NCI-H1092 (cell line): ENCODE data around the gene NRG3.

Source experiments
- DNase-seq: peaks from one replicate; lab custom pipeline; 2025; lab: John Stamatoyannopoulos, UW

NRG3 gene

DNA sequence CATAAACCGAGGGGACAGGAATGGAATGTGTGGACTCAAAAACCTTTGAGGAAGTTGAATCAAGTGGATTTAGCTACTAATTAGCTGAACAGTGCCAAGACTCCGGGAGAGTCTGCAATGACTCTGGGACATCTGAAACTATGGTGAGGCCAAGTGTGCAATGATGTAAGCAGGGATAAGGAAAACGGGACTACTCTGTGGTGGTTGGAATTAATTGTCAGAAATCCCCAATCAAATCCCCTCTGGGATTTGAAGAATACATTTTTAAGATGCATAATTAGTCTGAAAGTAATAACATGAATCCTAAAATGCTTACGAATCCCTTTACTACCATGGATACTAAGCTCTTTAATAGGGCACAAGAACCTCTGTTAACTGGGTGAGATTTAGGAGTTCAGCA, 602.8 kb downstream of the NRG3 start:
- no peak for DNase-seq

DNA sequence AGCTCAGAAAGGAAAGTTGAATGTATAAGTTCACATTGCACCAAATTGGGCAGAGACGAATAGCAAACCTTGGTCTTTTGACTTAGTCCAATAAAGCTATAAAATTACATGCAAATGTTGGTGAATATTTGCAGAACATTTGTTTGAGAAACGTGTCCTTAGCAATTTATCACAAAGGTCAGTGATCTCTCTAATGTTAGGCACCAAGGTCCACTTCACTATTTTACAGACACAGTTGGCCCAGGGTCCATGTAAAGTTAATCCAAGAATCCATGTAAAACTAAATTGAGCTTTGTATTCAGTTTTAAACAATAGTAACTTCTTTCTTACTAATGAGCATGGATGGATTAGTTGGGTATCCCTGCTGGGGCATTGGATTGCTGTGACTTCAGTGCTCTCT, 617.7 kb downstream of the NRG3 start:
- DNase-seq = no peak

DNA sequence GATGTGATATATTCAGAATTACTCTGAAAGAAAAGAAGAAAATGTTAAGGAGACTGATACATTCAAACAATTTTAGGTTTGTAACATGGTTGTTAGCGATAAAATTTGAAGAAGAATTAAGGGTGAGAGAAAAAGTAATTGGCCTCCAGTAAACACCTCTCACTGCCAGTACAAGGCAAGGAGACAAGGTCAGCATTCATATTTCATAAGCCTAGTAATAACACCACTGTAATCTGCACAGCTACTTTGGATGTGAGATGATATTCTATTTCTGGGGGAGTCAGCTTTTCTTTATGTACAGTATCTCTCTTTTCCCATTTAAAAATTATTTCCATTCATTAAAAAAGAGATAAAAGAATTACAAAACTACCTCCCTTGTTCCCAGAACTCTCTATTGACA, 621.1 kb downstream of the NRG3 start:
- no peak for DNase-seq

DNA sequence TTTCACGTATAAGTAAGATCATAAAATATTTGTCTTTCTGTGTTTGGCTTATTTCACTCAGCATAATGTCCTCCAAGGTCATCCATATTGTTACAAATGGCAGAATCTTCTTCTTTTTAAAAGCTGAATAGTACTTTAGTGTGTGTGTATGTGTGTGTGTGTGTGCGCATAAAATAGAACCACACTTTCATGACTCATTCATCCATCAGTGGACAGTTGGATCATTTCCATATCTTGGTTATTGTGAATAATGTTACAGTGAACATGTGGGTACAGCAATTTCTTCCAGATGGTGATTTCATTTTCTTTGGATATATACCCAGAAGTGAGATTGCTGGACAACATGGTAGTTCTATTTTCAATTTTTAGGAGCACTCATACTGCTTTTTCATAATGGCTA, 622.4 kb downstream of the NRG3 start:
- DNase-seq = no peak

DNA sequence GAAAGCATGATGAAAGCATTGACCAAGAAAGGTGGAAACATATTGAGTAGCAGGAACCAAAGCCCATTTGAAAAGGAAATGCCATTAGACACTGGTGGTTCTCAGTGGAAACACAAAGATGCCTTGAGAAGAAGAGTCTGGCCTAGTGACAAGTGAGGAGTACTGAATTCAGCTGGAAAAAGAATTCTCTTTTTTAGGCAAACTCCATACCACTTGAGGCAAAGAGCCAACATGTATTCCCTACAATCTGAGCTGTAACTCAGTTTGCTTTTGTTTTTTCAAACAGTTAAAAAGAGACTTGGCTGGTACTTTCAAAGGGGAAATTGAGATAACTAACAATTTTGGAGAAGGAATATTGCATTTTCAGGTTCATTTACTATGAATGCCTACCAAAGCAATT, 624.0 kb downstream of the NRG3 start:
- DNase-seq = no peak

DNA sequence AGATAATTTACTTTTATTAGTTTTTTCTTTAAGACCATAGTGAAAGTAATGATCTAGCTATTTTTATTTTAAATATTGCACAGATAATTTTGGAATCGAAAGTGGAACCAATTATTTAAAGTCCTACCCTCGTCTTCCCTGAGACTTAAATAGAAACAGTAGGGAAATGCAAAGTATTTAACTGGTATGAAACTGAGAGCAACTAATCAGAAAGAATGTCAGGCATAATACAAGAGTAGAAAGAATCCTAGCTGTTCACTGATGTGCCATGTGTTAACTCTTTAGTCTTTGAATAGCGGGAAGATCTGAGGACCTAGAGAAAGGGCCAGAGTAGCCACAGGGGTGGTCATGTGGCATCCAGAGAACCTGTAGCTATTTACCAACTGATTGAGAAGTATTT, 630.0 kb downstream of the NRG3 start:
- no peak for DNase-seq

DNA sequence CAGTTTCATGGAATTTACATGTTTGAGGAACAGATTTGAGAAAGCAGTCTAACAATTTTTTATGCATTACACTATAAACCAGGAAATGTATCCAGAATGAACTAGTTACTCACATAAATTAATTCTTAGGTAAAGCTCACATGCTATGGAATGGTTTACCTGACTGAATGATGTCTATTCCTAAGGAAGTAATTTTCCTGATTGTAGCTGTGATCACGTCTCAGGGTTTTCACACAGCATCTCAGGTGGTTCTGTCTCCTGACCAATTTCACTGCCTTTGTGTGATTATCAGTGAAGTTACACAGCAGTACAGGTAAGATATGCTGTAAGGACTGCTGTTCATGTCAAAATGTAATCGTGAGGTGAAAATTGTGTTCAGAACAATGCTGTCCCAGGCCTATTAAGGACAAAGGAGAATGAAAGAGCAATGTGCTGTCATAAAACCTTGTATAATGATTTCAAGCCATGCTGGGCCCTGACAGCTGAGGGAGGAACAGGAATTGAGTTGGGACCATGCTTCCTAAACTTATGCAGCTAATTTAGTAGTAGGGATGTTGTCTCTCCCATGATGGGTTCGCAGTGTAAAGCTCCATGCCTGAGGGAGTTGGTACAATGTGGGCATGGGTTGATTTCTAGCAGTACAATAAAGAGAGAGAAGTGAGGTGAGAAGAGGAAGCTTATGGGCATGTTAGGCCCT, 631.8 kb downstream of the NRG3 start:
- DNase-seq = no peak

DNA sequence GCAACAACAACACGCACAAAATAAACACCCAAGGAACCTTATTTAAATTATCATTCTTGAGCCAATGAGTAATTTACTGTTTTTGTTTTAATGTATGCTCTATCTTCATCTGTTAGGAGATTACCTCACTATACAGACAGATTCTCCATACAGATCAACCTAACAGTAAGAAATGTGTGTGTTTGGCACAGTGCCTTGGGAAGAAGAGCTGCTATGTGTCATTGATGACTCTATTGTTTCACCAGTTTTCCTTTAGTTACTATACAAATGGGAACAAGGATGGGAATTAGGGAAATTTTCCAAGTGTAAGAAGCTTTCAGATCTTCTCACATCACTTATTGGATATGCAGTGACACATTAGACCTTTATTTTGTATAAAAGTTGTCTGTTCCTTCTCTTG, 640.3 kb downstream of the NRG3 start:
- no peak for DNase-seq

DNA sequence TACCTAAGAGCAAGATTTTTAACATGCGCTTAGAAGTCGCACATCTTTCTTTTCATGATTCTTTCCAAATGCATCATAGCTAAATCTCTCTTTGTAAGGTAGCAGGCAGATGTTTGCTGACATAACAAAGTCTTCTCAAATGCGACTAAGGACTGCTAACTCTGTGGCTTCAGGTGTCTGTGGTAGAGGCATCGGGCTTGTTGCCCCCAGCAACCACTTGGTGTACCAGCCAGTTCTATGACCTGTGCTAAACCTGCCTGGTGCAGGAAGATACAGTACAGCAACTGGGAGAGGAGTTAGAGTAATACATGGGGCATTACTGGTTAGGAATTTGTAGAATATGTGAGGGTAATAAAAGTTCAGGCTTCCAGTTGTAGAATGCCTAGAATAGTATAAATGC, 654.1 kb downstream of the NRG3 start:
- no peak for DNase-seq

DNA sequence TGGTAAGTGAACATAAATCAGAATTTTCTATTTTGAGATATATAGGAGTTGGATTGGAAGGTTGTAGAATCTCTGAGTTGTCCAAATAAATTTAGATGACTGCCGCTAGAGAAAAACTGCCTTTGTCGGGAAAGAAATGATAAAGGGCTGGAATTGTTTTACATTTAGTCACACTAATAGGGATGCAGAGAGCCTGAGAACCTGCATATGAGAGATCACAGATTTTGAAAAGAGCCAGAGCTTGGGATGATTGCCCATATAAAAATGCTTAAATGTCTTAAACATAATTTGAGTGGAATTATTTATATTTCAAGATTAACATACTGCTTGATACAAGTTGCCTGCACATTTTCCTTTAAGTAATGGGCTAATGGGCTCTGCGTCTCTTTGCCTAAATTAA, 660.5 kb downstream of the NRG3 start:
- DNase-seq = no peak

DNA sequence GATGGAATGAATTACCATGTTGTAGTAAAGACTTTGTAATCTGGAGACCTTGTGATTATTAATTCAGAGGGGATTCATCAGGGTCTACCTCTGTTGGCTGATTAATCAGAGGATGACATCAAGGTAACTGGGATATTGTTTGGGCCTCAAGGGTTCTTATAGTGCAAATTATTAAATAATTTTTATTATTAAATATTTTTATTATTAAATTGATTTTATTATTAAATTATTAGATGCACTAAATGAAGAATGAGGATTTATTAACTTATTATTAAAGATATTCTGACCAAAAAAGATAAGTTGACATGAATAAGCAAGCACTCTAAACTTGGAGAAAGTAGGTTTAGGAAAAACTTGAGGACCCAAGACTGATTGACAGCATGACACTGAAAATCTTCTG, 661.7 kb downstream of the NRG3 start:
- no peak for DNase-seq

DNA sequence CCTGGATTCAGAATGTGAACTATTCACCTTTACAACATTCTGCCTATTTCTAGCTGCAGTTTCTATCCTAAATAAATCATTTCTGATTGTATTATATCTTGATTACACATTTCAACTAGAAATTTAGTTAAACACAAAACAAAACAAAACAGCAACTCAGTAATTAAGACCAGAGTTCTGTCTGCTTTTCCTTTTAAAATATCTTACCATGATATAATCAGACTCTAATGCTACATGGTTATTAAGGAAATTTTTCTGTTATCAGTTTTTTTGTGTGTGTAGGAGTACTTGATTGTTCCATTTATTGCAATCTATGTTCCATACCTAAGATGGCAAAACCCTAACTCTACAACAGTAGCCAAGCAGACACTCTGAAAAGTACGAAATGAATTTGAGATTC, 663.3 kb downstream of the NRG3 start:
- DNase-seq = no peak

DNA sequence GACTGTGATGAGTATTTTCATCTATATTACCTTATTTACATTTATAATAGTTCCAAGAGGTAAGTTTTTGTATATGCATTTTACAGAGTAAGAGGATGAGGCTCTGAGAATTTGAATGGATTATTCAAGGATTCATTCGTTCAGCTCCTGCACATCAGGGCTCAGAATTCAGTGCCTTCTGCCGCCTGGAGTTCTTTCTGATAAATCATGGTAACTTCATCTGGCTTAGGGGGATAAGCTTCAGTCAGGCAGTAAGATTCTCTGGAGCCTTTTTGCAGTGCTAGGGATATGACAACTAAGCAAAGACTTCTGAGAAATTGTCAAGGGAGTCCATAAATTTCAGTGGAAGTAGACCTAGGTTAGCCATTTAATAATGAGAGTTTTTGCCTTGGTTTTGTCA, 668.6 kb downstream of the NRG3 start:
- no peak for DNase-seq

DNA sequence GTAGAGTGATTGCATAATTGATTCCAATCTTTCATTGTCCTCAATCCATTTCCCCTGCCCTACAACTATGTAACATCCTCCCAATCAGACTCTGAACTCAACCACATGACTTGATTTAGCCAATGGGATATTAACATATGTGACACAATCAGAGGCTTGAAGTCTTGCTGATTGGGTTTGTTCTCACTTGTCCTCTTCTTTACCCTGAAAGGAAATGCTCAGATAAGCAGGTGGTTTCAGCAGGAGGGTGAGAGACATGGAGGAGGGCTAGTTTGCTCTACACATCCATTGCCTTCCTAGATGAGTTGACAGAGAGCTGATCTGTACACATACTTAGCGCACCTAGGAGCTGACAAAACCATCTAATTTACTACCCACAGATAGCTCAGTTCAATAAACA, 669.4 kb downstream of the NRG3 start:
- DNase-seq = no peak

DNA sequence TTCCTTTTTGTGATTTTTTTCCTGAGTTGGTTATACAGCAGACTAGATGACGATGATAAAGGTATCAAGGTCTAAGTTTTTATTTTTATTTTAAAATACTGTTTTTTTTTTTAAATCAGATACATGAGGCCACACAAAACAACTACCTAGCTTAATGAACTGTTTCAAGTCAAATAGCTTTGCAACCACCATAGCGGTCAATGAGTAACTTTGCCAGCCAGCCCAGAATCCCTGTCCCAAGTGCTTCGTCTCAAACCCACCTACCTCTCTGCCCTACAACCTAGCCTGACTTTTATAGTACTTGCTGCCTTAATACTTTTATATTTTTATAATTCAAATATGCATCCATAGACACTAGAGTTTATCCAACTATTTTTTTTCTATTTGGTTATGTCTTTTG, 676.5 kb downstream of the NRG3 start:
- no peak for DNase-seq

DNA sequence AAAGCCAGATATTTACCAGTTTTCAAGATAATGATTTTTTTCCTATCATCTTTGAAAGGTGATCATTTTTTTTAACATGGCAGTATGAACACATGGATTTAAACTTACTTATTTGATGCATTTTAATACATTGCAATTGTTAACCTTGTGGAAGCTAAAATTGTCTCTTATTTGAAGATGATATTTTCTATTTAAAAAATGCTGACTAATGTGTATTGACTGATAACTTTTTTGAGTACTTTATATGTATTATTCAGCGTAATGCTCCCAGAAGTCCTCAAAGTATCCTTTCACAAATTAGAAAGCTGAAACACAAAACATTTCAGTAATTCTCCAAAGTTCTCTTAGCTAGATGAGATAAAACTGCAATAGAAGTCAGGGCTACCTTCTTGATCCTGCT, 677.3 kb downstream of the NRG3 start:
- no peak for DNase-seq

DNA sequence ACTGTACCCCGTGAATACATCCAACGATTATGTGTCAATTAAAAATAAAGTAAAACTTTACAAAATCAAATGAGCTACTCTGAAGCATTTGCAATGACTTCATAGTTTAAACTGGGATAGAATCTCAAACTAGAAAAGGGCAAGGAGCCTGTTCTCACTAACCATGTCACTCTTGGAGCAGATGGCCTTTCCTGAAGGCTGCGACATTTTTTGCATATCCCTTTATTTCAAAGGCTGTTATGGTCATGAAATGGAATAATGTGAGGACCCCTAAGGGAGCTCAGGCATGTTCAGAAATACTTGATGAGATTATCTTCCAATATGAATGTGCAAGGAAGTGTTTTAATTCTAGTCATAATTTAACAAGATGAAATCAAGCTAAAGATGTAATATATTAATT, 679.4 kb downstream of the NRG3 start:
- no peak for DNase-seq

DNA sequence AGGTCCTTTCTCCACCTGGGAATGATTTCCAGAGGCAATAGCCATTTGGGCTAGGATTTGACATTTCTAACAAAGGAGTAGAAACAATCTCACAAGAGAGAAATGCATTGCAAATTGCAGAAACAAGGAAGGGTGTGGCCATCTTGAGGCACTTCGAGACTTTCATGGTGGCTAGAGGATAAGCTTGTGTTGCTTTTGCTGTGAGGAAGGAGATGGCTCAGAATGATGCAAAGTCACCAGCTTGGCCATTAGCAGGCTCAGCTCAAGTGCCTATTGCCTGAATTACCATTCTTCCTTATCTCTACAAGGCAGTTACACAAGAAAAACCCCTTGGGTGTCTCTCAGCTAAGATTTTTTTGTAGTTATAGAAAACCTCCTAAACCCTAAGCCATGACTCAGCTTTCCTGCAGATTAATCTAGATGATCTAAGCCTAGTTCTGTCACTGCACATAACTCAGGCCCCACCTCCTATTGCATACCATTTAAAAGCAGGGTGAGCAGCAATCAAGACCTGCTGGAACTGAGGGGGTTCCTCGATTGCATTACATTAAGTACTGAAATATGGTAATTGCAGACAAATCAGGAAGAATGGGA, 683.1 kb downstream of the NRG3 start:
- no peak for DNase-seq

DNA sequence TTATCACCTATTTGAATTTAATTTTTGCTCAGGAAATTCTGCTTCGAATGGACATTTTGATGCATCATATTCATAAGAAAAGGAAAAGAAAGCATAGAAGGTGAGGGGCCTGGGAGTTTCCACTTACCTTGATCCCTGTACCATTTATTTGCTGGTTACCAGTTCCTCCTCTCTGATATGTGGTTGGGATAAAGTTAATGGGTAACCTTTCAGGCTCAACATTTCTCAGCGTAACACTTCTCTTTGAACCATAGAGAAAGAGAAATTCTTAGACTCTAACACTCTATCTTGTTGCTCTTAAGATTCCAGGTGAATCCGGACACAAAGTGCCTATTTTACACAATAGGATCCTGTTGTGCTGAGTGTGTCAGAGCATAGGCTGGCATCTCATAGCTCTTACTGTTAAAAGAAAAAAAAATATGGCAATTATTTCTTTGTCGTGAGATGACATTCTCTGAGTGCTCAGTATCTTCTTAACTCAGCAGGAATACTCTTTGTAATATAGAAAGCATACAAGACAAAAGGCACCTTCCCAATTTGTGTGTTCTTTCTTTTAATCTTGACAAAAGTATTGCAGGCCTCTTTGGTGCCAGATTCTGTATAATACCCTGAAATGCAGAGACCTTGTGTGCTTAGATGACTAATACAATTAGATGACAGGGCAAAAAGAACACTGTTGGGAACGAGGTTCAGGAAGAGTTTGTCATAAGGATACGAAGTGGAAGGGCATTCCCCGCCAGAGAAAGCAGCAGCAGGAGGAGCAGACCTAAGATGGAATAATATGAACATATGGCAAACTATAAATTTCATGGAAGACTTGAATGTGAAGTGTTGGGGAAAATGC, 689.6 kb downstream of the NRG3 start:
- DNase-seq = no peak

DNA sequence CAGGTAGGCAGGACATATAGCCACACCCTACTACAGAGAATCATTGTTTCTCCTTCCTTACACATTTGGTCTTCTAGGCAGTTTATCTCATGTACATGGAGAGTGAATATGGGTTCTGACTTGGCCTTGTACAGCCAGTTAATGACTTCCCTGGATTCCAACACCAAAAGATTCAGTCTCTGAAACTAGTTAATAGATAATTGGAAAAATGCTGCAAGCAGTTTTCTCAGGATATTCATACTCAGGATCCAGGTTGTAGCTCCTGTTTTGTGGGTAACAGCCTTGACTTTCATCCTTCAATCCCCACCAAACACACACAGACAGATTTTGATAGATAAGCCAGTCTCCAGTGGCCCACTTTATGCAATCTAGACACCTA, 690.2 kb downstream of the NRG3 start:
- DNase-seq = no peak

DNA sequence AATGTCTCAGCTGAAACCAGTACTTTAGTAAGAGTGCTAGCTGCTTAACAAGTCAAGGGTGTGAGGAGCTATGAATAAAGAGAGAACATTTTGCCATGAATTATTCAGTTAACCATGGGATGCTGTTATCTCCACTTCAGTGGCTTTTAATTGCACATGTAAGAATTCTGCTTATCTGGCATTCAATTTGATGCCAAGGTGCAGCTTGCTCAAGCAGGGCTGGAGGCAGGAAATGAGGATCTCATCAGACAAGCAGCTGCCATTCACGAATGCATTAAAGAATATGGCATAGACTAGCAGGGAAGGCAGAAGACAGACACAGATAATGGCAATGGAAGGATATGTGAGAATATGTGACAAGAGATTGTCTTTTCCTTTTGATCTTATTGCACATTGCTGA, 697.8 kb downstream of the NRG3 start:
- DNase-seq = no peak

DNA sequence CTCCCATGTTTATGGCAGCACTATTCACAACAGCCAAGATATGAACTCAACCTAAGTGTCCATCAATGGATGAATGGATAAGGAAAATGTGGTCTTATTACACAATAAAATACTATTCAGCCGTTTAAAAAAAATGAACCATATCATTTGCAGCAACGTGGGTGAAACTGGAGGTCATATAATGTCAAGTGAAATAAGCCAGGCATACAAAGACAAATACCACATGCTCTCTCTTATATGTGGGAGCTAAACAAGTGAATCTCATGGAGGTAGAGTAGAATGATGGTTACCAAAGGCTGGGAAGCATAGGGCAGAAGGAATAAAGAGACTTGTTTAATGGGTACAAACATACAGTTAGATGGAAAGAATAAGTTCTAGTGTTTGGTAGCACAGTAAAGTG, 699.1 kb downstream of the NRG3 start:
- DNase-seq = no peak

DNA sequence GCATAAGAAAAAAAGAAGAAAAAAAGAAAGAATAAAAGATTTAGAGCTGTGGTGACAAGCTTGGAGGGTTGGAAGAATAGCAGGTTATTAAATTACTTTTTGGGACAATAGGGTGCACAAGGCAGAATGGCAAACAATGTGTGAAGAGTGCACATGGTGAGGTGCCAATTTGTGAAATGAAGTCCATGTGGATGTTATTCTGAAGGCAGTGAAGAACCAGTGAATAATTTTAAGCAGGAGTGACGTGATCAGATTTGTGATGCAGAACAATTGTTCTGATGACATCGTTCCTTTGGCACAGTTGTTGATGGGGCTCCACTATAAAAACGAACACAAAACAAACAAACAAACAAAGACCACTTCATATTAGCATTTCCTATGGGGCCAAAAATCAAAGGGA, 700.3 kb downstream of the NRG3 start:
- no peak for DNase-seq

DNA sequence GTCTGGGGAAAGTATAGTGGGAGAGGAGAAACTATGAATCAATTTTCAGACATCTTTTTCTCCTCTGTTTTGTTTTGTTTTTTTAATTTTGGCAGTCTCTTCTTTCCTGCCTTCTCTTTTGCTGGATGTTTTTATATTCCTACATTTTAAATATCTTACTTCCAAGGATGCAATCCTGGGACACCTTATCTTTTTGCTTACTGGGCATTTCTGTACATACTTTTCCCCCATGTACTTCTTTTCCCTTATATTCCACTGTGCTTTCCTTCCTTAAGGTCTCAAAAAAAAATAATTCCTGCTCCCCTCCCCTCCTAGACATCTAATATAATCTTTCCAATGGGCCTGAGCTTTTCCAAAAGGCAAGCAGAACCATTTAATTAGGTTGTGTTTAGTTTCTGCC, 701.1 kb downstream of the NRG3 start:
- no peak for DNase-seq
